Iris pigment epithelial cell (primary cell): ENCODE results near the gene GALM.

Experiments used
- DNase-seq: peaks from one replicate; pipeline ENCODE4 v3.0.0-alpha.2; 2011; ENCODE audit warnings: low read depth

The GALM gene

GRCh38 chr2:38771632-38772031 is 105.7 kb downstream of the GALM start:
- DNase-seq: peak; percentile 45

- no peak for DNase-seq
Measured at GRCh38 chr2:38775097-38775920, 109.4 kb downstream of the GALM start.

- no peak for DNase-seq
Measured at GRCh38 chr2:38775921-38776225, 110.0 kb downstream of the GALM start.

GRCh38 chr2:38776531-38776930 is 110.6 kb downstream of the GALM start:
- no peak for DNase-seq

- DNase-seq: no peak
Measured at GRCh38 chr2:38778687-38779082, 112.8 kb downstream of the GALM start.

GRCh38 chr2:38783586-38783985 is 117.7 kb downstream of the GALM start:
- DNase-seq: no peak
